ENCODE data around the gene ESPN.

Gene ESPN

GRCh38 chr1:6409053-6409452, 15.5 kb upstream of the ESPN start:
- DNase-seq (ENCODE audit: low spot score) = no peak

- DNase-seq (ENCODE audit: low spot score) = no peak
These were observed 14.8 kb upstream of the ESPN start for GRCh38 chr1:6409733-6410132.

DNA sequence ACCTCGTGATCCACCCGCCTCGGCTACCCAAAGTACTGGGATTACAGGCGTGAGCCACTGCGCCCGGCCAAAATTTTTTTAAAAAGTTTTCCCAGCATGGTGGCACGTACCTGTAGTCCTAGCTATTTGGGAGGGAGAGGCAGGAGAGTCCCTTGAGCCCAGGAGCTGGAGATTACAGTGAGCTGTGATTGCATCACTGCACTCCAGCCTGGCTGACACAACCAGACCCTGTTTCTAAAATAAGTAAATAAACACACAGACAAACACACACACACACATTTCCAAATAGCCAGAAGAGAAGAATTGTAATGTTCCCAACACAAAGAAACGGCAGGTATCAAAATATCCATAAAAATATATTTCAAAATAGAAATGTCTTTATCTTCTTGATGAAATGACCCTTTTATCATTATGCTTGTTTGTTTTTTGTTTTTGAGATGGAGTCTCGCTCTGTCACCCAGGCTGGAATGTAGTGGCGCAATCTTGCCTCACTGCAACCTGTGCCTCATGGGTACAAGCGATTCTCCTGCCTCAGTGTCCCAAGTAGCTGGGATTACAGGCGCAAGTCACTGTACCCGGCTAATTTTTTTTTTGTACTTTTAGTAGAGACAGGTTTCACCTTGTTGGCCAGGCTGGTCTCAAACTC, 14.2 kb upstream of the ESPN start:
- no peak for DNase-seq (ENCODE audit: low spot score)

DNA sequence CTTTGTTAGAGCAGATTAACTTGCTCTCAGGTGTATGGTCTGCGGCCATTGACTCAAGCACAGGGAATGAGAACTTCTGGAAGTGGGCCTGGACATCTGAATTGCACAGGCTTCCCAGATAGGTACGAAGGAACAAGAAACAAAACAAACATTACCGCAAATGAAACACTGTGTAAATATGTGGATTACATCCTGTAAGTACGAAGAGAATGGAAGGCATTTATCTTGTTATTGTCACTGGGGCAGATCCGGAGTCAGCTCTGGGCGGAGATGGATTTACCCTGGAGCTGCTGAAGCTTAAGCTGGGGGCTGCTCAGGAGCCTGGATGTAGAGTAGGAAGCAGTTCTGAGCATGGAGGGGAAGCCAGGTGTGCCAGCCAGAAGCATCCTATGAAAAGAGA, 11.7 kb upstream of the ESPN start:
- DNase-seq (ENCODE audit: low spot score) = no peak

GRCh38 chr1:6414443-6414844, 10.1 kb upstream of the ESPN start:
- peak; percentile 74 for DNase-seq (ENCODE audit: low spot score)

- no peak for DNase-seq (ENCODE audit: low spot score)
These were observed 9.5 kb upstream of the ESPN start for GRCh38 chr1:6414881-6415626.

DNA sequence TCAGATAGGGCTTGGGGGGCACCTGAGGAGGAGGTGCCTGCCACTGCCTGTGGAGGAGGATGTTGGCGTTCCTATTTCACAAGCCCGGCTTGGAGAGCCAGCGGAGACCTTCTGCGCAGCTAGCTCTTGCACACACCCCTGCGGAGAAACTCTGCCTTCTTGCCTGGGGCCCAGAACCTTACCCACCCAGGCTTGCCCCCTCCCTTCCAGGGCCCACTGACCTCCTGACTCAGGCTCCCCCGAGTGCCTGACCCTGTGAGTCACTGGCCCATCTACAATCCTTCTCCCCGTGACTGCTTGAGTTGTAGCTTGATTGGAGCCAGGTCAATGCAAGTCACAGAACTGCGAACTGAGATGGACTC, 8.3 kb upstream of the ESPN start:
- no peak for DNase-seq (ENCODE audit: low spot score)

- DNase-seq (ENCODE audit: low spot score) = no peak
These were observed 7.7 kb upstream of the ESPN start for GRCh38 chr1:6416906-6417305.

- DNase-seq (ENCODE audit: low spot score) = no peak
These were observed 6.5 kb upstream of the ESPN start for GRCh38 chr1:6417961-6418667.

DNA sequence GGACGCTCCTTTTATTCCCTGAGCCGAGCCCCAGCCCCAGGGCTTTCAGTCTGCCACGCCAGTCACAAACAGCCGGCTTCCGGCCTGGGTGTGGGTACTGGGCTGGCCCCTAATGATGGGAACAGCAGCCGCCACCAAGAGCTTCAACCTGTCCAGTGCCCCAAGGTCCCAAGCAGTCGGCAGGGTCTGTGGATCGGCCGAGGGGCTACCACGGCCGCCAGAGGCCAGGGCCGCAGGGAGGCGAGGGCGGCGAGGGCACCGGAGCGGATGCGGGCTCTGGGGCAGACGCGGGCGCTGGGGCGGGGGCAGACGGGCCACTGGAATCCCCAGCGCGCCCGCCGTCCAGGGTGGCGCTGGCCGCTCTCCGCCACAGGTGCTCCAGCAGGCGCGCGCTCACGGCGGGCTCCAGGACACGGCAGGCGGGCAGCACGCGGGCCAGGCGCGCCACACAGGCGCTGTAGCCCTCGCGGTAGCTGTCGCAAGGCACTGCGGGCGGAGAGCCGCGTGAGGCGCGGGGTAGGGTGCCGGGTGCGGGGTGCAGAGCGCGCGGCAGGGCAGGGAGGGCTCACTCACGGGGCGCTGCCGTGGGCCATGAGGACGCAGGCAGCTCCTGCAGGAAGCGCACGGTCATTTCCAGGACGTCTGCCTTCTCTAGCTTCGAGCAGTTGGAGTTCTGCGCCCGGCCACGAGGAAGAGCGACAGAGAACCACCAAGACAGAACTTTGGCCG, 5.7 kb upstream of the ESPN start:
- DNase-seq (ENCODE audit: low spot score) = no peak

GRCh38 chr1:6419397-6419803, 5.2 kb upstream of the ESPN start:
- peak; percentile 75 for DNase-seq (ENCODE audit: low spot score)

- peak; percentile 58 for DNase-seq (ENCODE audit: low spot score)
These were observed 4.6 kb upstream of the ESPN start, which contains the start of gene HES2 for GRCh38 chr1:6419804-6420453. Gene HES2 (minus strand): TSS chr1:6419919. CDS start chr1:6419820, 99 bp downstream.

GRCh38 chr1:6420454-6421042, 4.0 kb upstream of the ESPN start:
- no peak for DNase-seq (ENCODE audit: low spot score)

DNA sequence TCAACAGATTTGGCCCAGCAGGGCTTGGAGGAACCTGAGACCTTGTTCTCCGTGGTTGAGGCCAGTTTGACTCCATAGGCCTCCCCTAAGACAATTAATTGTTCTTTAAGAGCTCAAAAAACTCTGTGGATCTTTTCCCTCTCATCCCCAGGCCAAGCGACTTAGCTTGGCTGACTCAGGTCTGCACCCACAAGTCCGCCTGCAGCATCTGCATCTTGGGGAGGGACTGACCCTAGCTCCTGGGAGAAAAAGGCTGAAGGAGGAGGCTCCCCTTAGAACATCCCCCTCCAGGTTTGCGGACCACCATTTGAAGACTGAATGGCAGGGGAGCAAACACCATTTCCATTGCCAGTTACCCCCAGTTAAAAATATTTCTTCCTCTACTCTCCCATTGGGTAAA, 3.3 kb upstream of the ESPN start:
- DNase-seq (ENCODE audit: low spot score) = no peak

GRCh38 chr1:6423321-6423999, 1.1 kb upstream of the ESPN start:
- peak; percentile 77 for DNase-seq (ENCODE audit: low spot score)

- no peak for DNase-seq (ENCODE audit: low spot score)
These were observed 493 bp upstream of the ESPN start for GRCh38 chr1:6424000-6424565.

- DNase-seq (ENCODE audit: low spot score) = no peak
These were observed 1.1 kb downstream of the ESPN start for GRCh38 chr1:6425658-6426057.

DNA sequence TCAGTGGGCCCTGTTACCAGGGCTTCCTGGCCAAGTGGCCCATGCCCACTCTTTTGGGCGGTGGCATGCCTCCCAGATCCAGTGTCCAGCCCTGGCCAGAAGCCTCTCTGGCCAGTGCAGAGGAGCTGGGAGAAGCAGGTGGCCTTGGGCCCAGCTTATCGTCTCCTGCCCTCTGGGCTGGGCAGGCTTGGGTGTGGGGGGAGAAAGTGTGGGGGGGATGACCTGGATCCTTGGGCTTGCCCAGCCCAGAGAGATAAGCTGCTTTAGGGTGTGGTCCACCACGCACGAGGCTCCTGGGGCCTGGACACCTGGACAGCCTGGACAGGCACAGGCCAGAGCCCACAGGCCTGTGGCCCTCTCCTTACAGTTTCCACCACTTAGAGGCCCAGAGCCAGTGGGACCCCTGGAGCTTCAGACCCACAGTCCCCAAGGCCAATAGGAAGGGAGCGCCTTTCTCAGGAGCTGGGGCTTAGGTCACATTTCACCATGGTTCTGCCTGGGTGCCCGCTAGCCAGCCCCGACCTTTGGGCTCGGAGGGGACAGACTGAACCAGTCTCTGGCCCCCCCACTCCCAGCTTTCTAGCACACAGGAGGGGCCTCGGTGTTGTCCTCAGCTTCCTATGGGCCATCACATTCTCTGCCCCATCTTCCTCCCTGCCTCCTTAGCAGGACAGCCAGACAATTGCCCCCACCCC, 1.8 kb downstream of the ESPN start:
- no peak for DNase-seq (ENCODE audit: low spot score)

DNA sequence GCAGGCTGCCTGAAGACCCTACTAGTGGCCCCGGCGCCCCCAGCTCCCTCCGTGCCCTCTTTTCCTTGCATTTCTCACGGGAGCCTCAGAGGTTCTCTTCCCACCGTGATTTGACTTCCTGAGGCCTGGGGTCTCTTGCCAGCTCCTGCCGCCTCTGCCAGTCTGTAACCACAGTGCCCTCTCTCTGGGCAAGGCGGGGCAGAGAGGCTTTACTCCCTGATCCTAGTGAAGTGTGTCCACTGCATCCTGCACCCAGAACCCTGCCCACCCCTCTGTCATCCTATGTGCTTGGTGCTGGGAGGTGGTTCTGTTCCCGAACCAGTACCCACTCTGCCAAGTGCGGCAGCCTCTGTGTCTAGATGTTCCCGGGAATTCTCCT, 2.4 kb downstream of the ESPN start:
- DNase-seq (ENCODE audit: low spot score) = no peak

Measured in D341Med (cell line).